Body of pancreas (tissue), 4 donors: ENCODE measurements around the gene ZFAND4.

Source experiments
- CTCF ChIP-seq, 7 experiments: fragments of 450-650 bp in 4 of 7; fragments of 200-600 bp in 3 of 7; sonication (generic) in 3 of 7; IDR thresholded peaks; one replicate each; pipeline ENCODE4 v1.5.1; 2016 to 2019; ENCODE audit warnings: antibody characterized with exemption in 7 of 7
- POLR2A ChIP-seq, 3 donors: fragments of 450-650 bp; IDR thresholded peaks; one replicate each; pipeline ENCODE4 v1.6.1; 2016; ENCODE audit warnings: antibody characterized with exemption in 3 of 3, mild to moderate bottlenecking in 2 of 3

GRCh38 chr10:45646384-45647050 lies 26.1 kb downstream of the ZFAND4 start:
- TF ChIP-seq CTCF (IDR thresholded peaks at IDR 0.05): no peak
- no peak for TF ChIP-seq POLR2A (IDR thresholded peaks at IDR 0.05)
